ENCODE data around the gene PRR33.

DNA sequence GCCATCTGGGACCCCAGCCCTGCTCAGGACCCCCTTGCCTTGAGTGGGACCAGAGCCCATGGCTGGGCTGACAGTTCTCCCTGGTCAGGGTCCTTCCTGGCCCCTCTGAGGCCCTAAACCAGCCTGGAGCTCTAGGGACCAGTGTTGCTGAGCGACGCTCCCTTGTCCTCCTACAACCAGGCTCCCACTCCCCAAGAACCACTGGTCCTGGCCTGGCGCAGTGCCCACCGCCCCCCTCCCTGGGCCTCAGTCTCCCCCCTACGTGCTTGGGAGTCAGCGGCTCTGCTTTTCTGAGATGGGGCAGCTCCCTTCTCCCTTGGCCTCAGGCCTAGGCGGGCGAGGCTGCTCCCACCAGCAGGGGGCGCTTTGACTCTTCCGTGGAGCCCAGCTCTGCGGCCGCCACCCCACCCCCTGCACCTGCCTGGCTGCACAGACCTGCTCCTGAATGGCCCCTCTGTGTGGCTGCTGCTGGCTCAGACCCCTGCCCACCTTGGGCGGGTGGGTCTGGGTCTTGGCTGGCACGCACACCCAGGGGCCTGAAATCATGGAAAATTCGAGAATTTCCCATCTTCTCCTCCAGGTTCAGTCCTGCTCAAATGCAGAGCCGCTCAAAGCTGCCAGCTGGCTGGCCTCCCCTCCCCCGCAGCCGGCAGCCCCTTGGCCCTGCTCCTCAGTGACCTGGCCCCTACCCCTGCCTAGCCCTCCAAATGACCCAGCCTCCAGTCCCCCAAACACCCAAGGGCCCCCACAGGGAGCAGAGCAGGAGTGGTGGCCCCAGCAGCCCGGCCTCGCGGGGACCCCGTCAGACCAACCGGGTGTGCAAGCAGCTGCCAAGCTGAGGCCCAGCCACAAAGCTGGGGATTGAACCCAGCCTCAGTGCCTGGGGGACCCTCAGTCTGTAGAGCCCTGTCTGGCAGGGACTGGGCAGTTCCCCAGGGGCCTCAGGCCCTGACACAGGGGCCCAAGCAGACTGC lies 9.1 kb downstream of the PRR33 start:
- TF ChIP-seq, protein P1, sequence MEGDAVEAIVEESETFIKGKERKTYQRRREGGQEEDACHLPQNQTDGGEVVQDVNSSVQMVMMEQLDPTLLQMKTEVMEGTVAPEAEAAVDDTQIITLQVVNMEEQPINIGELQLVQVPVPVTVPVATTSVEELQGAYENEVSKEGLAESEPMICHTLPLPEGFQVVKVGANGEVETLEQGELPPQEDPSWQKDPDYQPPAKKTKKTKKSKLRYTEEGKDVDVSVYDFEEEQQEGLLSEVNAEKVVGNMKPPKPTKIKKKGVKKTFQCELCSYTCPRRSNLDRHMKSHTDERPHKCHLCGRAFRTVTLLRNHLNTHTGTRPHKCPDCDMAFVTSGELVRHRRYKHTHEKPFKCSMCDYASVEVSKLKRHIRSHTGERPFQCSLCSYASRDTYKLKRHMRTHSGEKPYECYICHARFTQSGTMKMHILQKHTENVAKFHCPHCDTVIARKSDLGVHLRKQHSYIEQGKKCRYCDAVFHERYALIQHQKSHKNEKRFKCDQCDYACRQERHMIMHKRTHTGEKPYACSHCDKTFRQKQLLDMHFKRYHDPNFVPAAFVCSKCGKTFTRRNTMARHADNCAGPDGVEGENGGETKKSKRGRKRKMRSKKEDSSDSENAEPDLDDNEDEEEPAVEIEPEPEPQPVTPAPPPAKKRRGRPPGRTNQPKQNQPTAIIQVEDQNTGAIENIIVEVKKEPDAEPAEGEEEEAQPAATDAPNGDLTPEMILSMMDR (IDR thresholded peaks at IDR 0.05; ENCODE audit: insufficient read depth, low read depth, low read length), result peak; percentile 57
- TF ChIP-seq EZH2 (IDR thresholded peaks at IDR 0.05; ENCODE audit: insufficient read depth, low read length), result no peak

Data from astrocyte (in vitro differentiated cells and primary cell).